Neuronal stem cell (in vitro differentiated cells): ENCODE data around the gene CDC42EP4.

ENCODE experiments used
- DNase-seq: peaks from one replicate; pipeline ENCODE4 v3.0.0-alpha.2; 2013; ENCODE audit warnings: low spot score
- H2AFZ ChIP-seq: one replicate; pipeline ENCODE4 v1.6.1; 2013; ENCODE audit warnings: mild to moderate bottlenecking, low read length, inconsistent platforms
- H2AK5ac ChIP-seq: 2 replicates; pipeline ENCODE4 v1.6.1; 2013; ENCODE audit warnings: low read depth, mild to moderate bottlenecking, inconsistent platforms, low read length, moderate library complexity, mixed read lengths
- H2BK120ac ChIP-seq: 2 replicates; pipeline ENCODE4 v1.6.1; 2013; ENCODE audit warnings: low read depth, mild to moderate bottlenecking, inconsistent platforms, low read length, moderate library complexity, mixed read lengths
- H2BK12ac ChIP-seq: one replicate; pipeline ENCODE4 v1.6.1; 2013; ENCODE audit warnings: low read length, inconsistent platforms
- H2BK15ac ChIP-seq: 2 replicates; pipeline ENCODE4 v1.6.1; 2013; ENCODE audit warnings: mild to moderate bottlenecking, low read length, inconsistent platforms, mixed read lengths
- H2BK5ac ChIP-seq: one replicate; pipeline ENCODE4 v1.6.1; 2013; ENCODE audit warnings: inconsistent platforms, mild to moderate bottlenecking, low read length, moderate library complexity
- H3K14ac ChIP-seq: one replicate; pipeline ENCODE4 v1.6.1; 2013; ENCODE audit warnings: low read length, inconsistent platforms
- H3K18ac ChIP-seq: 2 replicates; pipeline ENCODE4 v1.6.1; 2013; ENCODE audit warnings: low read length, inconsistent platforms
- H3K23ac ChIP-seq: 2 replicates; pipeline ENCODE4 v1.6.1; 2013; ENCODE audit warnings: low read depth, mild to moderate bottlenecking, mixed read lengths, low read length, inconsistent platforms; ENCODE audit not compliant: poor library complexity
- H3K27ac ChIP-seq: replicated peaks from 3 replicates; pipeline ENCODE4 v1.5.1; 2013; ENCODE audit warnings: low read length, inconsistent platforms
- H3K27me3 ChIP-seq, 3 experiments: 2 replicates each; pipeline ENCODE4 v1.6.1; 2013; ENCODE audit warnings: low read length in 3 of 3, mild to moderate bottlenecking in 2 of 3, inconsistent platforms in 1 of 3, low read depth in 1 of 3, mixed read lengths in 1 of 3, moderate library complexity in 1 of 3; ENCODE audit not compliant: control insufficient read depth in 3 of 3, insufficient read depth in 3 of 3
- H3K36me3 ChIP-seq, 2 donors: replicated peaks in 1 of 2; 2 replicates each; pipeline ENCODE4 v1.6.1; 2013; ENCODE audit warnings: low read length in 2 of 2; ENCODE audit not compliant: control insufficient read depth in 2 of 2, insufficient read depth in 2 of 2
- H3K4ac ChIP-seq: 2 replicates; pipeline ENCODE4 v1.6.1; 2013; ENCODE audit warnings: inconsistent platforms, mild to moderate bottlenecking, low read length, moderate library complexity
- H3K4me1 ChIP-seq, 2 donors: 1 replicate in 1 of 2; 2 replicates in 1 of 2; pipeline ENCODE4 v1.6.1; 2013; ENCODE audit warnings: low read length in 2 of 2, low read depth in 1 of 2; ENCODE audit not compliant: control insufficient read depth in 2 of 2, insufficient read depth in 1 of 2
- H3K4me2 ChIP-seq: one replicate; pipeline ENCODE4 v1.6.1; 2013; ENCODE audit warnings: mild to moderate bottlenecking, low read length, inconsistent platforms; ENCODE audit not compliant: insufficient read depth, poor library complexity, severe bottlenecking
- H3K4me3 ChIP-seq, 2 donors: 2 replicates each; pipeline ENCODE4 v1.5.1; 2013; ENCODE audit warnings: low read length in 2 of 2, mild to moderate bottlenecking in 2 of 2, inconsistent platforms in 1 of 2, moderate library complexity in 1 of 2
- H3K79me1 ChIP-seq: one replicate; pipeline ENCODE4 v1.6.1; 2013; ENCODE audit warnings: low read depth, mild to moderate bottlenecking, inconsistent platforms, low read length, moderate library complexity
- H3K9ac ChIP-seq: one replicate; pipeline ENCODE4 v1.6.1; 2013; ENCODE audit warnings: mild to moderate bottlenecking, low read depth, low read length, inconsistent platforms; ENCODE audit not compliant: poor library complexity
- H3K9me3 ChIP-seq, 2 donors: replicated peaks in 1 of 2; 2 replicates each; pipeline versions ENCODE3 to v1.6.1; 2013; ENCODE audit warnings: low read length in 2 of 2, mild to moderate bottlenecking in 2 of 2, inconsistent platforms in 1 of 2, low read depth in 1 of 2, mixed read lengths in 1 of 2, moderate library complexity in 1 of 2; ENCODE audit not compliant: control insufficient read depth in 2 of 2, insufficient read depth in 1 of 2
- H4K8ac ChIP-seq: one replicate; pipeline ENCODE4 v1.6.1; 2013; ENCODE audit warnings: low read depth, mild to moderate bottlenecking, inconsistent platforms, low read length, moderate library complexity
- H4K91ac ChIP-seq: one replicate; pipeline ENCODE4 v1.6.1; 2013; ENCODE audit warnings: low read length, low read depth, mild to moderate bottlenecking, inconsistent platforms; ENCODE audit not compliant: poor library complexity
- WGBS, 2 donors: extraction: QIAGEN DNeasy Blood & Tissue Kit; methylation state at CpG; one replicate each; pipeline ENCODE4 v1.1.7; 2013; ENCODE audit warnings: missing lambda C conversion rate in 2 of 2, mixed read lengths in 1 of 2; ENCODE audit not compliant: insufficient read length in 2 of 2, insufficient replicate concordance in 1 of 2; ENCODE audit errors: extremely low coverage in 2 of 2; 5-methylcytosine and 5-hydroxymethylcytosine counted together

Gene CDC42EP4

DNA sequence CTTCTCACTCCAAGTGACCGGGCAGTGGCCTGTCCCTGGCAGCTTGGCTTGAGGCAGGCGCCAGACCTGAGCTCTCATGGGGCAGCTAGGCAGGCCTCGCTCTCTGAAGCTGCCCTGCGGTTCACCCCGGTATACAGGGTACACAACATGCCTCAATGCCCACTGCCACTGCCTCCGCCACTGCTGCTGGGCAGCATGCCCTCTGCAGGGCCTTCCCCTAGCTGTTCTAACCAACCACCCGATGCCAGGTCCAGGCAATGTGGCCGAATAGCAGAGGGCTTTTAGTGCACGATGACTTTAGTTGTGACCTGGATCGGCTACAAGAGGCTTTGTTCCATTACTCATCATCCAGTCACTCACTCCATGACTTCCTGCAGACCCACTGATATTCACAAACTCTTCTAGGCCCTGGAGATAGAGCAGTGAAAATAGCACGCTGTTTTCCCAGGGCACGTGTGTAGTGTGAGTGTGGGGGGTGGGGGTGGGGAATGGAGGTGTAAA is 19.7 kb downstream of the CDC42EP4 start:
- no peaks in the 10 kb centered on the region for H3K27me3 ChIP-seq
- peak overlapping the region; percentile 2 for H2AK5ac ChIP-seq
- H4K91ac ChIP-seq, result peak overlapping the region; percentile 3
- H3K79me1 ChIP-seq, result peaks cover 18% of the 10 kb centered on the region
- H3K4me1 ChIP-seq, result peaks cover 2 to 19% of the 10 kb centered on the region in 2 donors
- peak overlapping the region; percentile 74 for H3K18ac ChIP-seq
- no peak overlapping the region for H3K4me2 ChIP-seq
- H2BK15ac ChIP-seq, result no peak overlapping the region
- H3K4me3 ChIP-seq, result no peak overlapping the region
- WGBS, 2 donors, result no CpG with 5 or more reads among the region's 12 CpGs
- DNase-seq, result no peak
- no peak overlapping the region for H3K9ac ChIP-seq
- H3K23ac ChIP-seq, result peak overlapping the region; percentile 76
- H3K14ac ChIP-seq, result no peak overlapping the region
- H2BK5ac ChIP-seq, result no peak overlapping the region
- no peak overlapping the region for H2BK120ac ChIP-seq
- H2AFZ ChIP-seq, result no peak overlapping the region
- H3K9me3 ChIP-seq, result no peaks in the 10 kb centered on the region
- no peak overlapping the region for H3K27ac ChIP-seq
- no peak overlapping the region for H3K4ac ChIP-seq
- H3K36me3 ChIP-seq, result no peaks in the 10 kb centered on the region
- no peak overlapping the region for H2BK12ac ChIP-seq
- H4K8ac ChIP-seq, result no peak overlapping the region

DNA sequence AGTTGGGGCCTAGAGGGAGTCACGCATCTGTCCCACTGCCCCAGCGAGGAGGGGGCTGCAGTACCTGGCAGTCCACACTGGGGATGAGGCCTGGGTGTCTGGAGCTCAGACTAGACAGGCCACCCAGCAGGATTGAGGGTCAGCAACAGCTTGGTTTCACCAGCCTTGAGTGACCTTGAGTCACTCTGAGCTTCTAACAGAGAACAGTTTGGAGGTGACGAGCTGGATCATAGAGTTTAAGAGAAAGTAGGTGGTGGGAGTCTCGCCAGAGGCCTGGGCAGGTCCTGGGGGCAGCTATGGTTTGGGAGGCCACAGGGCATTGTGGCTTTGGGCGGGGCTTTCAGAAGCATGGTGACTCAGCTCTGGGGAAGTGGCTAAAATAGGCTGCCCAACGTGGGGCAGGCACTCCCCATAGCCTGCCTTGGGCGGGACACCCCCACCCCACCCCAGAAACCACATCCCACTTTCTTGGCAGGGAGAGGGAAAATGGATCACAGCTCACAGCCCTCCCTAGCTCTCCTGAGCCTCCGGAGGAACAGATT is 20.5 kb downstream of the CDC42EP4 start:
- H3K18ac ChIP-seq, result peak overlapping the region; percentile 72
- no peak overlapping the region for H2BK15ac ChIP-seq
- H3K36me3 ChIP-seq, result peaks cover 0 to 2% of the 10 kb centered on the region in 2 donors
- H3K4ac ChIP-seq, result no peak overlapping the region
- H4K91ac ChIP-seq, result no peak overlapping the region
- DNase-seq, result no peak
- H3K23ac ChIP-seq, result no peak overlapping the region
- no peak overlapping the region for H3K9ac ChIP-seq
- H2AK5ac ChIP-seq, result peak overlapping the region; percentile 2
- H3K4me2 ChIP-seq, result no peak overlapping the region
- no peak overlapping the region for H2BK5ac ChIP-seq
- no CpG with 5 or more reads among the region's 8 CpGs for WGBS, 2 donors
- H3K4me1 ChIP-seq, result peaks cover 2 to 27% of the 10 kb centered on the region in 2 donors
- no peak overlapping the region for H3K27ac ChIP-seq
- H3K4me3 ChIP-seq, result no peak overlapping the region
- peaks cover 19% of the 10 kb centered on the region for H3K79me1 ChIP-seq
- H4K8ac ChIP-seq, result no peak overlapping the region
- H2BK12ac ChIP-seq, result no peak overlapping the region
- no peak overlapping the region for H2BK120ac ChIP-seq
- H2AFZ ChIP-seq, result no peak overlapping the region
- no peak overlapping the region for H3K14ac ChIP-seq
- no peaks in the 10 kb centered on the region for H3K27me3 ChIP-seq
- H3K9me3 ChIP-seq, result no peaks in the 10 kb centered on the region

GRCh38 chr17:73290399-73291259 is 21.2 kb downstream of the CDC42EP4 start:
- Histone ChIP-seq H3K36me3 (peaks cover 5 to 9% of the 10 kb centered on the region in 2 donors), H2BK12ac (no peak overlapping the region), H2AK5ac (no peak overlapping the region), H3K4ac (no peak overlapping the region), H3K4me3 (no peak overlapping the region), H3K4me1 (peaks cover 3 to 33% of the 10 kb centered on the region in 2 donors), H3K9me3 (no peaks in the 10 kb centered on the region), H3K9ac (no peak overlapping the region), H3K14ac (no peak overlapping the region), H3K18ac (peak overlapping the region; percentile 72), H2BK15ac (no peak overlapping the region), H2BK120ac (no peak overlapping the region), H3K4me2 (no peak overlapping the region), H3K27me3 (no peaks in the 10 kb centered on the region), H2AFZ (no peak overlapping the region), H3K27ac (no peak overlapping the region), H3K23ac (no peak overlapping the region), H4K8ac (no peak overlapping the region), H4K91ac (no peak overlapping the region), H2BK5ac (no peak overlapping the region), H3K79me1 (peaks cover 26% of the 10 kb centered on the region)
- DNase-seq, result no peak
- no CpG with 5 or more reads among the region's 16 CpGs for WGBS, 2 donors

GRCh38 chr17:73289549-73290254 is 22.1 kb downstream of the CDC42EP4 start:
- H3K4ac ChIP-seq, result no peak overlapping the region
- H4K8ac ChIP-seq, result no peak overlapping the region
- H2BK120ac ChIP-seq, result no peak overlapping the region
- H3K4me3 ChIP-seq, result no peak overlapping the region
- H3K27ac ChIP-seq, result no peak overlapping the region
- no peaks in the 10 kb centered on the region for H3K27me3 ChIP-seq
- H2AFZ ChIP-seq, result no peak overlapping the region
- no peak overlapping the region for H2BK12ac ChIP-seq
- H3K36me3 ChIP-seq, result peaks cover 12 to 18% of the 10 kb centered on the region in 2 donors
- no peak overlapping the region for H2AK5ac ChIP-seq
- H3K18ac ChIP-seq, result no peak overlapping the region
- H4K91ac ChIP-seq, result no peak overlapping the region
- H3K23ac ChIP-seq, result no peak overlapping the region
- no peaks in the 10 kb centered on the region for H3K9me3 ChIP-seq
- peaks cover 29% of the 10 kb centered on the region for H3K79me1 ChIP-seq
- H3K14ac ChIP-seq, result no peak overlapping the region
- no peak overlapping the region for H3K4me2 ChIP-seq
- H3K9ac ChIP-seq, result no peak overlapping the region
- H2BK5ac ChIP-seq, result no peak overlapping the region
- DNase-seq, result no peak
- H3K4me1 ChIP-seq, result peaks cover 12 to 41% of the 10 kb centered on the region in 2 donors
- no CpG with 5 or more reads among the region's 7 CpGs for WGBS, 2 donors
- no peak overlapping the region for H2BK15ac ChIP-seq
